GM23338 (cell line): ENCODE data around the gene SSB.

ENCODE experiments used
- CREB1 ChIP-seq: fragments of 250-450 bp; sonication (Bioruptor Pico); IDR thresholded peaks from 2 replicates; pipeline ENCODE4 v1.5.0; 2020; ENCODE audit warnings: low read depth, mild to moderate bottlenecking, moderate library complexity
- ETS1 ChIP-seq: IDR thresholded peaks from 2 replicates; pipeline ENCODE4 v1.6.1; 2016; ENCODE audit warnings: antibody characterized with exemption
- EZH2 ChIP-seq: fragments of 200-600 bp; sonication (generic); IDR thresholded peaks from one replicate; pipeline ENCODE4 v1.8.0; 2017; ENCODE audit warnings: antibody characterized with exemption, mild to moderate bottlenecking, low read depth; ENCODE audit not compliant: unreplicated experiment
- EZH2phosphoT487 ChIP-seq: fragments of 200-600 bp; sonication (generic); IDR thresholded peaks from one replicate; pipeline ENCODE4 v1.8.1; 2018; ENCODE audit warnings: antibody characterized with exemption; ENCODE audit not compliant: unreplicated experiment
- JUNB ChIP-seq: IDR thresholded peaks from one replicate; pipeline ENCODE4 v1.6.1; 2016; ENCODE audit warnings: antibody characterized with exemption; ENCODE audit not compliant: unreplicated experiment
- POLR2AphosphoS5 ChIP-seq: IDR thresholded peaks from 2 replicates; pipeline ENCODE4 v1.6.1; 2016; ENCODE audit warnings: antibody characterized with exemption, low read depth
- STAT1 ChIP-seq: IDR thresholded peaks from one replicate; pipeline ENCODE4 v1.6.1; 2016; ENCODE audit warnings: antibody characterized with exemption; ENCODE audit not compliant: unreplicated experiment
- ZNF114 ChIP-seq: fragments of 250-450 bp; sonication (Bioruptor Pico); IDR thresholded peaks from 2 replicates; pipeline ENCODE4 v1.5.0; 2020; ENCODE audit warnings: mild to moderate bottlenecking, moderate library complexity
- ZNF331 ChIP-seq: fragments of 250-450 bp; sonication (Bioruptor Pico); IDR thresholded peaks from 2 replicates; pipeline ENCODE4 v1.5.0; 2020; ENCODE audit warnings: low read depth, mild to moderate bottlenecking, moderate library complexity
- ZNF462 ChIP-seq: fragments of 250-450 bp; sonication (Bioruptor Pico); IDR thresholded peaks from 2 replicates; pipeline ENCODE4 v1.5.0; 2020; ENCODE audit warnings: mild to moderate bottlenecking, moderate library complexity
- TF ChIP-seq, protein P1 (sequence below), 2 experiments: fragments of 200-600 bp in 1 of 2; sonication (generic) in 1 of 2; conservative IDR thresholded peaks; 2 replicates each; pipeline versions ENCODE4 v1.5.1 to v1.6.1; 2016 to 2017; ENCODE audit warnings: antibody characterized with exemption in 2 of 2, low read depth in 2 of 2, mild to moderate bottlenecking in 2 of 2, moderate library complexity in 1 of 2
- TF ChIP-seq, protein P2 (sequence below): IDR thresholded peaks from one replicate; pipeline ENCODE4 v1.6.1; 2018; ENCODE audit warnings: antibody characterized with exemption; ENCODE audit not compliant: unreplicated experiment

GRCh38 chr2:169845016-169845415 is 46.3 kb downstream of the SSB start:
- TF ChIP-seq, protein P1, sequence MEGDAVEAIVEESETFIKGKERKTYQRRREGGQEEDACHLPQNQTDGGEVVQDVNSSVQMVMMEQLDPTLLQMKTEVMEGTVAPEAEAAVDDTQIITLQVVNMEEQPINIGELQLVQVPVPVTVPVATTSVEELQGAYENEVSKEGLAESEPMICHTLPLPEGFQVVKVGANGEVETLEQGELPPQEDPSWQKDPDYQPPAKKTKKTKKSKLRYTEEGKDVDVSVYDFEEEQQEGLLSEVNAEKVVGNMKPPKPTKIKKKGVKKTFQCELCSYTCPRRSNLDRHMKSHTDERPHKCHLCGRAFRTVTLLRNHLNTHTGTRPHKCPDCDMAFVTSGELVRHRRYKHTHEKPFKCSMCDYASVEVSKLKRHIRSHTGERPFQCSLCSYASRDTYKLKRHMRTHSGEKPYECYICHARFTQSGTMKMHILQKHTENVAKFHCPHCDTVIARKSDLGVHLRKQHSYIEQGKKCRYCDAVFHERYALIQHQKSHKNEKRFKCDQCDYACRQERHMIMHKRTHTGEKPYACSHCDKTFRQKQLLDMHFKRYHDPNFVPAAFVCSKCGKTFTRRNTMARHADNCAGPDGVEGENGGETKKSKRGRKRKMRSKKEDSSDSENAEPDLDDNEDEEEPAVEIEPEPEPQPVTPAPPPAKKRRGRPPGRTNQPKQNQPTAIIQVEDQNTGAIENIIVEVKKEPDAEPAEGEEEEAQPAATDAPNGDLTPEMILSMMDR (conservative IDR thresholded peaks at IDR 0.05; ENCODE audit: low read depth in 2 of 2) = no peak
- no peak for TF ChIP-seq ZNF462 (CRISPR knock-in tag)
- no peak for TF ChIP-seq POLR2AphosphoS5
- no peak for TF ChIP-seq JUNB
- no peak for TF ChIP-seq EZH2phosphoT487
- TF ChIP-seq EZH2 = no peak
- TF ChIP-seq, protein P2, sequence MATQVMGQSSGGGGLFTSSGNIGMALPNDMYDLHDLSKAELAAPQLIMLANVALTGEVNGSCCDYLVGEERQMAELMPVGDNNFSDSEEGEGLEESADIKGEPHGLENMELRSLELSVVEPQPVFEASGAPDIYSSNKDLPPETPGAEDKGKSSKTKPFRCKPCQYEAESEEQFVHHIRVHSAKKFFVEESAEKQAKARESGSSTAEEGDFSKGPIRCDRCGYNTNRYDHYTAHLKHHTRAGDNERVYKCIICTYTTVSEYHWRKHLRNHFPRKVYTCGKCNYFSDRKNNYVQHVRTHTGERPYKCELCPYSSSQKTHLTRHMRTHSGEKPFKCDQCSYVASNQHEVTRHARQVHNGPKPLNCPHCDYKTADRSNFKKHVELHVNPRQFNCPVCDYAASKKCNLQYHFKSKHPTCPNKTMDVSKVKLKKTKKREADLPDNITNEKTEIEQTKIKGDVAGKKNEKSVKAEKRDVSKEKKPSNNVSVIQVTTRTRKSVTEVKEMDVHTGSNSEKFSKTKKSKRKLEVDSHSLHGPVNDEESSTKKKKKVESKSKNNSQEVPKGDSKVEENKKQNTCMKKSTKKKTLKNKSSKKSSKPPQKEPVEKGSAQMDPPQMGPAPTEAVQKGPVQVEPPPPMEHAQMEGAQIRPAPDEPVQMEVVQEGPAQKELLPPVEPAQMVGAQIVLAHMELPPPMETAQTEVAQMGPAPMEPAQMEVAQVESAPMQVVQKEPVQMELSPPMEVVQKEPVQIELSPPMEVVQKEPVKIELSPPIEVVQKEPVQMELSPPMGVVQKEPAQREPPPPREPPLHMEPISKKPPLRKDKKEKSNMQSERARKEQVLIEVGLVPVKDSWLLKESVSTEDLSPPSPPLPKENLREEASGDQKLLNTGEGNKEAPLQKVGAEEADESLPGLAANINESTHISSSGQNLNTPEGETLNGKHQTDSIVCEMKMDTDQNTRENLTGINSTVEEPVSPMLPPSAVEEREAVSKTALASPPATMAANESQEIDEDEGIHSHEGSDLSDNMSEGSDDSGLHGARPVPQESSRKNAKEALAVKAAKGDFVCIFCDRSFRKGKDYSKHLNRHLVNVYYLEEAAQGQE = no peak
- no peak for TF ChIP-seq CREB1 (CRISPR knock-in tag)
- no peak for TF ChIP-seq ETS1
- no peak for TF ChIP-seq STAT1
- no peak for TF ChIP-seq ZNF114 (CRISPR knock-in tag)
- TF ChIP-seq ZNF331 (CRISPR knock-in tag) = no peak
